ENCODE measurements around the gene ERH.

- no peak for TF ChIP-seq CTCF (IDR thresholded peaks at IDR 0.05)
- no peak for TF ChIP-seq POLR2AphosphoS5 (IDR thresholded peaks at IDR 0.05; ENCODE audit: low read depth, low read length)
Measured at GRCh38 chr14:69335371-69335771, 62.7 kb downstream of the ERH start.

Measured in Panc1 (cell line).